Subcutaneous abdominal adipose tissue (tissue), 5 donors: Measurements from ENCODE around the gene THAP2.

Experiments used
- H3K27ac ChIP-seq: one replicate; pipeline ENCODE4 v1.7.0; 2013; ENCODE audit warnings: low read depth, mild to moderate bottlenecking, inconsistent platforms, low read length, moderate library complexity
- H3K27me3 ChIP-seq, 5 donors: one replicate each; pipeline ENCODE4 v1.7.0; 2013; ENCODE audit warnings: low read length in 5 of 5, inconsistent platforms in 1 of 5; ENCODE audit not compliant: control insufficient read depth in 5 of 5, insufficient read depth in 4 of 5
- H3K36me3 ChIP-seq, 5 donors: one replicate each; pipeline ENCODE4 v1.7.0; 2013; ENCODE audit warnings: low read length in 5 of 5; ENCODE audit not compliant: control insufficient read depth in 5 of 5, insufficient read depth in 5 of 5
- H3K4me1 ChIP-seq, 5 donors: one replicate each; pipeline ENCODE4 v1.7.0; 2013; ENCODE audit warnings: low read length in 5 of 5, mild to moderate bottlenecking in 3 of 5, moderate library complexity in 1 of 5; ENCODE audit not compliant: control insufficient read depth in 5 of 5, insufficient read depth in 5 of 5
- H3K4me3 ChIP-seq, 5 donors: one replicate each; pipeline ENCODE4 v1.7.0; 2013; ENCODE audit warnings: low read length in 5 of 5, low read depth in 1 of 5
- H3K9ac ChIP-seq, 5 donors: one replicate each; pipeline ENCODE4 v1.7.0; 2013; ENCODE audit warnings: low read length in 5 of 5, mild to moderate bottlenecking in 4 of 5, moderate library complexity in 3 of 5
- H3K9me3 ChIP-seq, 5 donors: one replicate each; pipeline ENCODE4 v1.7.0; 2013; ENCODE audit warnings: low read length in 5 of 5; ENCODE audit not compliant: control insufficient read depth in 5 of 5
- donor health status: healthy.
- donor health status: healthy.
- donor health status: healthy.
- donor health status: healthy.
- donor health status: healthy.

The THAP2 gene

DNA sequence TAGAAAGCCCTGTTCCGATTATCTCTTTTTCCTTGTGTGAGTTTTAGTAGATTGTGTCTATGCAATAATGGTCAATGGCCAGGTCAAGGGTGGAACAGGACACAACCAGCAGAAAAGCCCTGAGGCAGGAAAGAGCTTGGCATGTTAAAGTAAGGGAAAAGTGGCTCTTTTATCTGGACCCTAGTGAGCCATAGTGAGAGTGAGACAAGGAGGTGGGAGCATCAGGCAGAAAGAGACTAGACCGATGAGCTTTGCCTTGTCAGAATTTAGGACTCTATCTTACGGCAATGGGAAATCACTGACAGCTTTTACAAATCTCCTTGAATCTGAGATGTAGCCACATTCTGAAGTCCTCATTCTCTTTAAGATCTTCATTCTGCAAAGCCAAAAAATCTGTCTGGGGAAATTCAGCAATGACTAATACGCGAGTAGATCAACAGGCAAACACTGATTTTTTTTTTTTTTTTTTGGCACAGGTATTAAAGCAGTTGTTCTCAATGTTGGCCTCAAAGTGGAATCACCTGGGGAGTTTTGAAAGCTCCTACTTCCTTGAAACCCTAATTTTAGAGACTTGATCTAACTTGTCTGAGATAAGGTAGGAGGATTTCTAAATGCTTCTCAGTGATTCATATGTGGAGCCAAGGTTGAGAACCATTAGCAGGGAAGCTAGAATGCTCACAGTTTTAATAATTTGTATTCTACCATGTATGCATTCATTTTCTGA lies 55.7 kb downstream of the THAP2 start:
- peaks cover 0 to 13% (median 6%) of the 10 kb centered on the region in 5 donors for H3K9me3 ChIP-seq
- no peaks in the 10 kb centered on the region for H3K4me1 ChIP-seq
- H3K36me3 ChIP-seq = no peaks in the 10 kb centered on the region
- no peaks in the 10 kb centered on the region for H3K27me3 ChIP-seq
- H3K4me3 ChIP-seq = no peak overlapping the region
- no peak overlapping the region for H3K27ac ChIP-seq
- H3K9ac ChIP-seq = no peak overlapping the region

DNA sequence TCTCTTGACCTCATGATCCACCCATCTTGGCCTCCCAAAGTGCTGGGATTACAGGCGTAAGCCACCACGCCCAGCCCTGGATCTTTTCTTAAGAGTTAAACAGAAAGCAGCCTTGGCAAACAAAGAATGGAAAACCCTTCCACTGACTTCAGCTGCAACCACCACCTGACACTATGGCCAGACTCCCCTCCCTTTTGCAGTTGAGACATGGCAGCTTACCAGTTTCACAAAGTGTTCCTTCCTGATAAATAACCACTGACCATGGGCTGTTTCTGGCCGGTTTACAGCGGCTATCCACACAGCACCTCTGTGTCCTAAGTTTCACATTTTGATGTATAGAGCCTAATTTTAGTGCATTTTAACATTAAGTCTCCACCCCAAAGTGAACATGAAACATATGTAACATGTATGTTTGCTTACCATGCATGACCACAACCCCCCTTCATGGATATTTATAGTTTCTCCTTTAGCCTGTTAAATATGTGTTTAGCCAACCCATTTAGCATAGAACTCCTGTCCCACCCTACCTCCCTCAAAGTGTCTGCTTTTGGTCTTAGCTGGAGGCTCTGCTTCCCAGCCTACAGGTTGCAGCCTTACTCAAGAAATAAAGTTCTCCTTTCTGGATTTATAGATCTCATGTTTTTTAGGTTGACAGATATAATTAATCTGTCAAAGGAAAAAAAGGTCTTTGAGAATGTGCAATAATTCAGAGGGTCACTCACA lies 57.8 kb downstream of the THAP2 start:
- no peak overlapping the region for H3K9ac ChIP-seq
- no peaks in the 10 kb centered on the region for H3K36me3 ChIP-seq
- no peaks in the 10 kb centered on the region for H3K4me1 ChIP-seq
- no peak overlapping the region for H3K4me3 ChIP-seq
- peaks cover 0 to 7% (median 2%) of the 10 kb centered on the region in 5 donors for H3K9me3 ChIP-seq
- H3K27ac ChIP-seq = no peak overlapping the region
- H3K27me3 ChIP-seq = no peaks in the 10 kb centered on the region

GRCh38 chr12:71725011-71725410 lies 60.9 kb downstream of the THAP2 start:
- H3K27me3 ChIP-seq = no peaks in the 10 kb centered on the region
- H3K9ac ChIP-seq = no peak overlapping the region
- H3K36me3 ChIP-seq = no peaks in the 10 kb centered on the region
- H3K9me3 ChIP-seq = peaks cover 0 to 7% (median 0%) of the 10 kb centered on the region in 5 donors
- no peak overlapping the region for H3K4me3 ChIP-seq
- no peak overlapping the region for H3K27ac ChIP-seq
- no peaks in the 10 kb centered on the region for H3K4me1 ChIP-seq

- Histone ChIP-seq H3K27me3 (no peaks in the 10 kb centered on the region), H3K36me3 (no peaks in the 10 kb centered on the region), H3K9me3 (peaks cover 0 to 7% (median 0%) of the 10 kb centered on the region in 5 donors), H3K4me1 (no peaks in the 10 kb centered on the region), H3K9ac (no peak overlapping the region), H3K4me3 (no peak overlapping the region), H3K27ac (no peak overlapping the region)
Measured at GRCh38 chr12:71726548-71726947, 62.4 kb downstream of the THAP2 start.

DNA sequence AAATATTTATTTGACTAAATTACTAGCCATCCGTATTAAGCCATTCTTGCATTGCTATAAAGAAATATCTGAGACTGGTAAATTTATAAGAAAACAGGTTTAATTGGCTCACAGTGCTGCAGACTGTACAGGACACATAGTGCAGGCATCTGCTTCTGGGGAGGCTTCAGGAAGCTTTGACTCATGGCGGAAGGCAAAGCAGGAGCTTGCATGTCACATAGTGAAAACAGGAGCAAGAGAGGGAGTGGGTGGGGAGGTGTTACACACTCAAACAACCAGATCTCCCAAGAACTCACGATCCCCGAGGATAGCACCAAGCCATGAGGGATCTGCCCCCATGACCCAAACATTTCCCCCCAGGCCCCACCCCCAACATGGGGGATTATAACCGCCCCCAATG lies 63.9 kb downstream of the THAP2 start:
- no peaks in the 10 kb centered on the region for H3K4me1 ChIP-seq
- no peak overlapping the region for H3K4me3 ChIP-seq
- no peaks in the 10 kb centered on the region for H3K36me3 ChIP-seq
- no peaks in the 10 kb centered on the region for H3K27me3 ChIP-seq
- peaks cover 0 to 7% (median 0%) of the 10 kb centered on the region in 5 donors for H3K9me3 ChIP-seq
- H3K27ac ChIP-seq = no peak overlapping the region
- H3K9ac ChIP-seq = no peak overlapping the region
